HepG2 (cell line): ENCODE data around the gene COX7A1. TPM values are rescaled to one million over a fixed set of nuclear protein-coding genes. Genes with fewer than 3 reads are reported as not detected.

Experiments used
- ATAC-seq: fragments of 200-7000 bp; cut with Tn5 transposase; 3 replicates; pipeline ENCODE4 v1.9.1; 2020; ENCODE audit warnings: mild to moderate bottlenecking, moderate library complexity
- BruUV-seq: library from RNA; stranded (reverse); fragments of 400-500 nt; replicated peaks from 2 replicates; lab custom pipeline; 2021; lab: Mats Ljungman, UMichigan
- CTCF ChIA-PET: fragments of 300-600 bp; formaldehyde crosslinking; extraction: SDS; loops from one replicate; lab custom pipeline; 2021; ENCODE audit warnings: low total read pairs, inconsistent platforms, low intra/inter-chr PET ratio; lab: Yijun Ruan, JAX
- POLR2A ChIA-PET: fragments of 350-600 bp; sonication (Branson Sonifier 250); formaldehyde crosslinking; loops from one replicate; lab custom pipeline; 2020; ENCODE audit warnings: antibody characterized with exemption, inconsistent platforms; lab: Yijun Ruan, JAX
- DNase-seq: peaks from one replicate; pipeline ENCODE4 v3.0.0-alpha.2; 2015; ENCODE audit warnings: low spot score
- FAIRE-seq: peaks from 3 replicates; lab custom pipeline; 2011; peaks lifted over from hg19 to GRCh38; lab: Jason Lieb, UNC
- H2AFZ ChIP-seq: one replicate; pipeline ENCODE4 v1.6.1; 2011; ENCODE audit warnings: low read length, inconsistent platforms
- H3K27ac ChIP-seq: fragments of 300-600 bp; 3 replicates; pipeline ENCODE4 v1.8.0; 2011; ENCODE audit warnings: mixed run types, mild to moderate bottlenecking, mixed read lengths, low read length, inconsistent platforms; ENCODE audit not compliant: insufficient read depth; ENCODE audit errors: extremely low read length
- H3K27me3 ChIP-seq, 2 experiments: fragments of 200-600 bp in 1 of 2; 2 replicates in 1 of 2; 3 replicates in 1 of 2; pipeline versions ENCODE4 v1.6.0 to v1.8.0; 2011; ENCODE audit warnings: low read length in 2 of 2, mild to moderate bottlenecking in 2 of 2, moderate library complexity in 2 of 2, inconsistent platforms in 1 of 2; ENCODE audit not compliant: insufficient read depth in 2 of 2, control insufficient read depth in 1 of 2
- H3K36me3 ChIP-seq, 2 experiments: fragments of 200-600 bp in 1 of 2; replicated peaks in 1 of 2; 2 replicates in 1 of 2; 3 replicates in 1 of 2; pipeline versions ENCODE4 v1.5.1 to v1.8.0; 2011; ENCODE audit warnings: low read length in 2 of 2, inconsistent platforms in 1 of 2; ENCODE audit not compliant: insufficient read depth in 2 of 2, control insufficient read depth in 1 of 2
- H3K4me1 ChIP-seq: 2 replicates; pipeline ENCODE4 v1.5.1; 2012; ENCODE audit warnings: low read length, inconsistent platforms; ENCODE audit not compliant: insufficient read depth
- H3K4me2 ChIP-seq: 2 replicates; pipeline ENCODE4 v1.6.0; 2011; ENCODE audit warnings: low read depth, low read length, inconsistent platforms
- H3K4me3 ChIP-seq, 3 experiments: fragments of 200-600 bp in 1 of 3; sonication (generic), shearing (Covaris generic) in 1 of 3; replicated peaks in 1 of 3; 2 replicates each; pipeline ENCODE4 v1.5.1; 2011 to 2016; ENCODE audit warnings: low read length in 3 of 3, inconsistent platforms in 2 of 3, low read depth in 2 of 3, mild to moderate bottlenecking in 2 of 3, control low read depth in 1 of 3, mixed read lengths in 1 of 3; ENCODE audit not compliant: insufficient read depth in 1 of 3
- H3K79me2 ChIP-seq: one replicate; pipeline ENCODE4 v1.6.1; 2011; ENCODE audit warnings: low read length, inconsistent platforms; ENCODE audit not compliant: insufficient read depth
- H3K9ac ChIP-seq: 2 replicates; pipeline ENCODE4 v1.6.0; 2011; ENCODE audit warnings: mild to moderate bottlenecking, low read depth, low read length, inconsistent platforms; ENCODE audit not compliant: insufficient read depth
- H3K9me3 ChIP-seq: 2 replicates; pipeline ENCODE4 v1.5.1; 2012; ENCODE audit warnings: mild to moderate bottlenecking, low read length
- H4K20me1 ChIP-seq: 2 replicates; pipeline ENCODE4 v1.6.0; 2011; ENCODE audit warnings: inconsistent platforms, mild to moderate bottlenecking, low read length, moderate library complexity; ENCODE audit not compliant: insufficient read depth
- ATF7 ChIP-seq, 2 experiments: fragments of 450-650 bp in 1 of 2; sonication (generic) in 1 of 2; formaldehyde crosslinking in 1 of 2; IDR thresholded peaks; 2 replicates each; pipeline versions ENCODE4 v1.4.0 to v1.6.1; 2016 to 2020; ENCODE audit warnings: antibody characterized with exemption in 1 of 2, mild to moderate bottlenecking in 1 of 2, missing genetic modification reagents in 1 of 2
- DRAP1 ChIP-seq: IDR thresholded peaks from 2 replicates; pipeline ENCODE4 v1.6.1; 2016; ENCODE audit warnings: missing genetic modification reagents, missing compliant biosample characterization
- FOXP4 ChIP-seq: sonication (generic); formaldehyde crosslinking; IDR thresholded peaks from 2 replicates; pipeline ENCODE4 v1.4.0; 2020; ENCODE audit warnings: missing genetic modification reagents
- HES4 ChIP-seq: sonication (generic); formaldehyde crosslinking; IDR thresholded peaks from 2 replicates; pipeline ENCODE4 v1.9.0; 2021; ENCODE audit warnings: mild to moderate bottlenecking, missing genetic modification reagents, borderline replicate concordance
- HOXA5 ChIP-seq: sonication (generic); formaldehyde crosslinking; IDR thresholded peaks from 2 replicates; pipeline ENCODE4 v1.4.0; 2020; ENCODE audit warnings: missing genetic modification reagents
- HOXA9 ChIP-seq: sonication (generic); formaldehyde crosslinking; IDR thresholded peaks from 2 replicates; pipeline ENCODE4 v1.8.1; 2022; ENCODE audit warnings: missing genetic modification reagents, mild to moderate bottlenecking, moderate library complexity, borderline replicate concordance
- MXI1 ChIP-seq: IDR thresholded peaks from 3 replicates; pipeline ENCODE4 v1.6.1; 2012; ENCODE audit warnings: low read depth, low read length, inconsistent platforms, borderline replicate concordance
- NFRKB ChIP-seq: fragments of 450-650 bp; IDR thresholded peaks from 2 replicates; pipeline ENCODE4 v1.6.1; 2017
- SP1 ChIP-seq, 2 experiments: fragments of 450-650 bp in 1 of 2; sonication (generic) in 1 of 2; formaldehyde crosslinking in 1 of 2; IDR thresholded peaks; 2 replicates each; pipeline versions ENCODE4 v1.4.0 to v1.6.1; 2016 to 2020; ENCODE audit warnings: missing genetic modification reagents in 1 of 2
- SP4 ChIP-seq: sonication (generic); formaldehyde crosslinking; IDR thresholded peaks from 2 replicates; pipeline ENCODE4 v1.8.1; 2023; ENCODE audit warnings: mild to moderate bottlenecking, missing genetic modification reagents
- THAP9 ChIP-seq: sonication (generic); formaldehyde crosslinking; IDR thresholded peaks from 2 replicates; pipeline ENCODE4; 2020; ENCODE audit warnings: missing genetic modification reagents, mild to moderate bottlenecking, borderline replicate concordance
- YY1 ChIP-seq: IDR thresholded peaks from 2 replicates; pipeline ENCODE4 v1.6.1; 2011; ENCODE audit warnings: low read length, low read depth, moderate library complexity, mild to moderate bottlenecking; ENCODE audit not compliant: insufficient read depth, insufficient replicate concordance
- ZGPAT ChIP-seq: IDR thresholded peaks from 2 replicates; pipeline ENCODE4 v1.6.1; 2016; ENCODE audit warnings: mild to moderate bottlenecking
- ZMYM2 ChIP-seq: sonication (generic); formaldehyde crosslinking; IDR thresholded peaks from 2 replicates; pipeline ENCODE4 v1.8.0; 2022; ENCODE audit warnings: mild to moderate bottlenecking, missing genetic modification reagents
- ZMYM4 ChIP-seq: sonication (generic); formaldehyde crosslinking; IDR thresholded peaks from 2 replicates; pipeline ENCODE4 v1.8.1; 2023; ENCODE audit warnings: mild to moderate bottlenecking, missing genetic modification reagents
- ZNF234 ChIP-seq: sonication (generic); formaldehyde crosslinking; conservative IDR thresholded peaks from 2 replicates; pipeline ENCODE4 v1.5.1; 2020; ENCODE audit warnings: mild to moderate bottlenecking, missing genetic modification reagents
- WGBS: methylation state at CpG from one replicate; pipeline ENCODE4 v1.1.6; 2017; ENCODE audit warnings: low lambda C conversion rate; 5-methylcytosine and 5-hydroxymethylcytosine counted together
- in situ Hi-C: cut with HindIII; loops from 2 replicates; pipeline ENCODE4 v1.10.0; 2017; ENCODE audit warnings: low pct_unique_long_range_greater_than_20kb; ENCODE audit not compliant: extremely low pct_ligation_motif_present
- intact Hi-C: fragments of 100-400 bp; cut with micrococcal nuclease; formaldehyde crosslinking; loops from one replicate; pipeline ENCODE4 v1.10.0; 2022; ENCODE audit not compliant: unreplicated experiment
- polyA plus RNA-seq, 8 experiments: library from polyadenylated mRNA; depleted of rRNA in 3 of 8; stranded (reverse) in 7 of 8; unstranded in 1 of 8; fragments of >200 nt; fragmentation: Illumina TruSeq in 4 of 8; extraction: Trizol in 4 of 8; gene quantifications; 2 replicates each; pipeline versions ENCODE4 v1.2.1 to v1.2.3, GENCODE V29; 2011 to 2016; ENCODE audit warnings: low read depth in 4 of 8, missing spikeins in 1 of 8, mixed read lengths in 1 of 8; ENCODE audit not compliant: insufficient read depth in 1 of 8
- total RNA-seq, 5 experiments: library from RNA; depleted of rRNA; stranded (reverse); fragments of >200 nt; fragmentation: Illumina TruSeq; extraction: Trizol; gene quantifications; 2 replicates each; pipeline ENCODE4 v1.2.3, GENCODE V29; 2016; ENCODE audit warnings: low read depth in 1 of 5

COX7A1 gene
- total and polyA plus RNA-seq, 2 of the 13 experiments (the other 11 are each of a cell fraction or from before 2014, with no cell fraction given): not detected

- WGBS: 42% methylated on average over 24 of the region's 42 CpGs
- ChIA-PET CTCF (no interaction called here), POLR2A (interaction anchor here (2.0 kb wide), 3 partner anchors 13 to 26 kb away, joined by 11 to 51 read pairs (median 14); partner anchors contain the start of genes POLR2I and TBCB)
- Histone ChIP-seq H3K27me3 (no peaks in the 10 kb centered on the region; a peak in 1 of 5 replicates), H2AFZ (no peak overlapping the region), H3K9me3 (no peaks in the 10 kb centered on the region), H3K27ac (no peak overlapping the region), H3K4me1 (peaks cover 18% of the 10 kb centered on the region), H3K9ac (peak overlapping the region; percentile 99; the same call in 1 of the 2 replicates), H3K36me3 (peaks cover 17 to 27% of the 10 kb centered on the region in 2 experiments), H3K4me2 (peak overlapping the region; percentile 69), H4K20me1 (peaks cover 8% of the 10 kb centered on the region), H3K4me3 (peak overlapping the region; percentile 79 to 100 (median 98); a peak in 5 of 6 replicates), H3K79me2 (peaks cover 16% of the 10 kb centered on the region)
- intact Hi-C loops (loop anchor here (2.0 kb wide), 1 partner anchor 14 kb away; no protein-coding TSS in a partner anchor), in situ Hi-C loops (no loop called here)
- peak; percentile 56 for FAIRE-seq
- BruUV-seq: no TSS peak
- peak; percentile 73 for DNase-seq
- ATAC-seq: peak; percentile 54
- no peak for TF ChIP-seq HOXA5 (CRISPR knock-in tag)
- no peak for TF ChIP-seq ZMYM2 (CRISPR knock-in tag)
- no peak for TF ChIP-seq ZMYM4
- TF ChIP-seq YY1: peak; percentile 47
- no peak for TF ChIP-seq ATF7 (IDR thresholded peaks at IDR 0.05)
- TF ChIP-seq ATF7 (CRISPR knock-in tag; IDR thresholded peaks at IDR 0.05): no peak
- TF ChIP-seq SP1 (IDR thresholded peaks at IDR 0.05): no peak
- peak; percentile 29; the same call in 1 of the 2 replicates for TF ChIP-seq SP1 (CRISPR knock-in tag; IDR thresholded peaks at IDR 0.05)
- peak; percentile 90 for TF ChIP-seq DRAP1 (CRISPR knock-in tag)
- no peak for TF ChIP-seq ZNF234 (CRISPR knock-in tag)
- TF ChIP-seq HES4 (CRISPR knock-in tag): no peak
- no peak for TF ChIP-seq FOXP4 (CRISPR knock-in tag)
- TF ChIP-seq HOXA9 (CRISPR knock-in tag): no peak
- peak; percentile 53; the same call in 1 of the 3 replicates for TF ChIP-seq MXI1
- TF ChIP-seq THAP9: 0 out of 2 replicates have a peak, but pooled peaks have one; percentile 17
- no peak for TF ChIP-seq ZGPAT (CRISPR knock-in tag)
- TF ChIP-seq SP4 (CRISPR knock-in tag): peak; percentile 58; the same call in 1 of the 2 replicates
- TF ChIP-seq NFRKB: no peak
Measured at GRCh38 chr19:36141039-36141927, 11.0 kb downstream of the COX7A1 start.
